HEK293 (cell line): Measurements from ENCODE around the gene ZNF594.
A peak's percentile ranks its signal among the peaks of the same experiment; 100 is the strongest.

Experiments used
- ATF2 ChIP-seq: fragments of 450-650 bp; formaldehyde crosslinking; IDR thresholded peaks from 2 replicates; pipeline ENCODE4 v1.5.1; 2016; ENCODE audit warnings: missing biosample characterization, missing genetic modification characterization, low read depth
- GLI4 ChIP-seq: fragments of 450-650 bp; formaldehyde crosslinking; IDR thresholded peaks from 2 replicates; pipeline ENCODE4 v1.5.1; 2016; ENCODE audit warnings: missing biosample characterization, missing genetic modification characterization
- GLIS1 ChIP-seq: fragments of 450-650 bp; formaldehyde crosslinking; IDR thresholded peaks from 2 replicates; pipeline ENCODE4 v1.5.1; 2016; ENCODE audit warnings: missing biosample characterization, missing genetic modification characterization
- HOXC10 ChIP-seq: sonication (generic); formaldehyde crosslinking; IDR thresholded peaks from 2 replicates; pipeline ENCODE4 v1.8.1; 2023; ENCODE audit warnings: mild to moderate bottlenecking, missing genetic modification reagents
- INSM2 ChIP-seq: fragments of 450-650 bp; formaldehyde crosslinking; IDR thresholded peaks from 2 replicates; pipeline ENCODE4 v1.5.1; 2016; ENCODE audit warnings: missing biosample characterization, missing genetic modification characterization
- KLF10 ChIP-seq: fragments of 450-650 bp; IDR thresholded peaks from 2 replicates; pipeline ENCODE4 v1.5.1; 2018; ENCODE audit warnings: missing biosample characterization, mild to moderate bottlenecking, missing genetic modification characterization
- KLF8 ChIP-seq: fragments of 450-650 bp; formaldehyde crosslinking; IDR thresholded peaks from 2 replicates; pipeline ENCODE4 v1.5.1; 2016; ENCODE audit warnings: missing biosample characterization, missing genetic modification characterization
- RBAK ChIP-seq: fragments of 450-650 bp; formaldehyde crosslinking; IDR thresholded peaks from 2 replicates; pipeline ENCODE4 v1.5.1; 2016; ENCODE audit warnings: missing biosample characterization, missing genetic modification characterization
- ZBTB11 ChIP-seq: fragments of 450-650 bp; formaldehyde crosslinking; conservative IDR thresholded peaks from 2 replicates; pipeline ENCODE4 v1.5.1; 2016; ENCODE audit warnings: low read depth, missing biosample characterization, missing genetic modification characterization
- ZBTB21 ChIP-seq: fragments of 450-650 bp; formaldehyde crosslinking; IDR thresholded peaks from 2 replicates; pipeline ENCODE4 v1.5.1; 2017; ENCODE audit warnings: missing biosample characterization, missing genetic modification characterization
- ZBTB44 ChIP-seq: fragments of 450-650 bp; IDR thresholded peaks from 2 replicates; pipeline ENCODE4 v1.5.1; 2018; ENCODE audit warnings: missing biosample characterization, mild to moderate bottlenecking, missing genetic modification characterization
- ZIC2 ChIP-seq: fragments of 450-650 bp; formaldehyde crosslinking; IDR thresholded peaks from 2 replicates; pipeline ENCODE4 v1.5.1; 2016; ENCODE audit warnings: missing biosample characterization, missing genetic modification characterization
- ZNF112 ChIP-seq: fragments of 450-650 bp; formaldehyde crosslinking; IDR thresholded peaks from 2 replicates; pipeline ENCODE4 v1.5.0; 2017; ENCODE audit warnings: missing biosample characterization, missing genetic modification characterization
- ZNF121 ChIP-seq: fragments of 450-650 bp; formaldehyde crosslinking; IDR thresholded peaks from 2 replicates; pipeline ENCODE4 v1.5.1; 2016; ENCODE audit warnings: missing biosample characterization, missing genetic modification characterization
- ZNF133 ChIP-seq: fragments of 450-650 bp; formaldehyde crosslinking; IDR thresholded peaks from 2 replicates; pipeline ENCODE4 v1.5.1; 2016; ENCODE audit warnings: missing biosample characterization, missing genetic modification characterization
- ZNF175 ChIP-seq: fragments of 450-650 bp; formaldehyde crosslinking; IDR thresholded peaks from 2 replicates; pipeline ENCODE4 v1.5.1; 2016; ENCODE audit warnings: missing biosample characterization, missing genetic modification characterization
- ZNF214 ChIP-seq: fragments of 450-650 bp; formaldehyde crosslinking; IDR thresholded peaks from 2 replicates; pipeline ENCODE4 v1.5.1; 2017; ENCODE audit warnings: missing biosample characterization, mild to moderate bottlenecking, missing genetic modification characterization, borderline replicate concordance
- ZNF239 ChIP-seq: fragments of 450-650 bp; formaldehyde crosslinking; IDR thresholded peaks from 2 replicates; pipeline ENCODE4 v1.5.1; 2016; ENCODE audit warnings: missing biosample characterization, missing genetic modification characterization
- ZNF280D ChIP-seq: fragments of 450-650 bp; formaldehyde crosslinking; IDR thresholded peaks from 2 replicates; pipeline ENCODE4 v1.5.1; 2016; ENCODE audit warnings: missing biosample characterization, missing genetic modification characterization
- ZNF335 ChIP-seq: fragments of 450-650 bp; formaldehyde crosslinking; conservative IDR thresholded peaks from 2 replicates; pipeline ENCODE4 v1.5.1; 2016; ENCODE audit warnings: missing biosample characterization, missing genetic modification characterization
- ZNF362 ChIP-seq: fragments of 450-650 bp; formaldehyde crosslinking; IDR thresholded peaks from 2 replicates; pipeline ENCODE4 v1.5.1; 2016; ENCODE audit warnings: missing biosample characterization, missing genetic modification characterization
- ZNF530 ChIP-seq: fragments of 450-650 bp; formaldehyde crosslinking; IDR thresholded peaks from 2 replicates; pipeline ENCODE4 v1.5.1; 2016; ENCODE audit warnings: low read depth, missing biosample characterization, missing genetic modification characterization
- ZNF571 ChIP-seq: fragments of 450-650 bp; formaldehyde crosslinking; IDR thresholded peaks from 2 replicates; pipeline ENCODE4 v1.5.0; 2017; ENCODE audit warnings: missing biosample characterization, missing genetic modification characterization
- ZNF645 ChIP-seq: fragments of 450-650 bp; formaldehyde crosslinking; IDR thresholded peaks from 2 replicates; pipeline ENCODE4; 2016; ENCODE audit warnings: missing biosample characterization, missing genetic modification characterization
- ZNF707 ChIP-seq: fragments of 450-650 bp; formaldehyde crosslinking; IDR thresholded peaks from 2 replicates; pipeline ENCODE4 v1.5.1; 2016; ENCODE audit warnings: missing biosample characterization, missing genetic modification characterization

The ZNF594 gene

GRCh38 chr17:5191541-5192417 lies at the start of gene ZNF594 (continued):
- TF ChIP-seq ATF2 (tag by site-specific recombination) (no peak), KLF10 (tag by site-specific recombination) (peak; percentile 90), ZNF214 (tag by site-specific recombination) (no peak), ZNF571 (tag by site-specific recombination) (no peak), RBAK (tag by site-specific recombination) (no peak), ZNF175 (tag by site-specific recombination) (no peak), GLI4 (tag by site-specific recombination) (no peak), ZNF133 (tag by site-specific recombination) (0 out of 2 replicates have a peak, but pooled peaks have one; percentile 12), ZNF645 (no peak), ZIC2 (tag by site-specific recombination) (peak; percentile 97), INSM2 (tag by site-specific recombination) (no peak), ZBTB44 (tag by site-specific recombination) (0 out of 2 replicates have a peak, but pooled peaks have one; percentile 2), GLIS1 (tag by site-specific recombination) (peak; percentile 76), ZNF335 (peak; percentile 96), ZNF239 (tag by site-specific recombination) (0 out of 2 replicates have a peak, but pooled peaks have one; percentile 47), HOXC10 (CRISPR knock-in tag) (no peak), ZNF112 (tag by site-specific recombination) (no peak), ZBTB11 (tag by site-specific recombination) (peak; percentile 97), ZBTB21 (no peak; the same call in 1 of the 2 replicates), ZNF280D (tag by site-specific recombination) (peak; percentile 93), KLF8 (tag by site-specific recombination) (peak; percentile 72; the same call in 1 of the 2 replicates), ZNF707 (no peak; the same call in 1 of the 2 replicates), ZNF121 (peak; percentile 59; the same call in 1 of the 2 replicates), ZNF362 (tag by site-specific recombination) (no peak), ZNF530 (tag by site-specific recombination) (no peak)
